GM19467 (cell line): ENCODE measurements around the gene DNAJA4.

Experiments used
- ATAC-seq: cut with Tn5 transposase; IDR thresholded peaks from one replicate; pipeline ENCODE4 v1.9.1; 2021; ENCODE audit warnings: mild to moderate bottlenecking, moderate library complexity; ENCODE audit not compliant: unreplicated experiment

DNAJA4 gene

DNA sequence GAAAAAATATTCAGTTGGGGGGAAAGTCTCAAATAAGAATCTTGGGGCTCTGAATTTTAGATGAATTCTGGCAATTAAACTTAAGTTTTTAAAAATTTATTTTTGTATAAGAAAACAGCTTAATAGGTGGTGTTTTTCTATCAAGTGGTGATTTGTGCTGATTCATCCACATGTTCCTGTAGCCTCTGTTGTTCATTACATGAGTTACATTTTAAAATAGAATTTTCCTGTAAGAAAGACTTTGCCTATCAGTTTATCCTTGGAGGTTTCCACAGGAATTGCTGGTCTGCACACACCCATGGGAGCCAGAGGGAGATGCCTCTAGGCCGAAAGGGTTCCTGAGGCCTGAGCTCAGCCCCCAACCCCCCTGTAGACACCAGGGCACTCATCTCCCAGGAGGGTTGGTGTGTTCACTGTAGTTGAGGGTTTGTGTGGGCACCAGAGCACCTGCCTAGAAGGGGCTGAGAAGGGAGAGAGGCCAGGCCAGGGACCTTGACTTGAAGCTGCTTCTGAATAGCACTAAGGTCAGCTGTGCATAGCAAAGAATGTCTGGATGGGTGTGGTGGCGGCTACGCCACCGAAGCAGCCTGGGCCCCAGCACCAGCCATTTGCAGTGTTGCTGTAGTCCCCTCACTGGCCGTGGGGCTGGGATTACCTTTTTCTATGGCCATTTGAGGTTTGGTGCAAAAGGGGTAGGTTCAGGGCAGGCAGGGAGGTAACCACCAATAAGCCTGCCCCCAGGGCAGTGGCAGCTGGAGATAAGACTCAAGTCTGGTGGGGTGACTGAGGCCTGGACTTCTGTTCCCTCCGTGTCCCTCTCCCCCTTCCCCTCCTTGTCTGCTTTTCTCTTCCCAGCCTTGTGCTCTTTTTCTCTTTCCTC, 11.9 kb downstream of the DNAJA4 start:
- no peak for ATAC-seq

DNA sequence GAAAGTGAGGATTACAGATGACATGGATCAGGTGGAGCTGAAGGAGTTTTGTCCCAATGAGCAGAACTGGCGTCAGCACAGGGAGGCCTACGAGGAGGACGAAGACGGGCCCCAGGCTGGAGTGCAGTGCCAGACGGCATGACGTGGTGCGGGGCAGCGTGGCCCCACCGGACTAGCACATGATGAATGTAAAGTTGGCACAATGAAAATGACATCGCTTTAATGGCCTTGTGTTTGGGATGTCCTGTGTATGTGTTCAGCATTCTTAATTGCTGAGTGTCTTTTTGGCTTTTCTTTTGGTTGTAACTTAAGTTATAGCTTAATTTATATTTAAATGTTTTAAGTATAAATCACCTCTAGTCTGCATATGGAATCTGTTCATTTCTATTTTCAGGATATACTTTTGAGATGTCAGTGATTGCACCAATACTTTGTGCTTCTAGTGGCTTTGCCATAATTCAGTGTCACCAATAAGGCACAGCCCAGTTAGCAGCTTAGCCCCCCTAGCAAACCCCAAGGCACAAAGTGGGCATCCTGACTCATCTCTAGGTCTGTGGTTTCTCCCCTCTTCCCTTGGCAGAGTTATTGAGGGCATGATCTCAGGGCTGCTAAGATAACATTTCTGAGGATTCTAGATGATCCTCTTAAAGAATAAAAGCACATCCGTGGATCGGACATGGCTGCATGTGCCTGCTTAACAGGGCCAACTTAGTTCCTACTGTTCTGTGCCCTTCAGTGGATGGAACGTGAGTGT, 16.1 kb downstream of the DNAJA4 start:
- ATAC-seq, result no peak

DNA sequence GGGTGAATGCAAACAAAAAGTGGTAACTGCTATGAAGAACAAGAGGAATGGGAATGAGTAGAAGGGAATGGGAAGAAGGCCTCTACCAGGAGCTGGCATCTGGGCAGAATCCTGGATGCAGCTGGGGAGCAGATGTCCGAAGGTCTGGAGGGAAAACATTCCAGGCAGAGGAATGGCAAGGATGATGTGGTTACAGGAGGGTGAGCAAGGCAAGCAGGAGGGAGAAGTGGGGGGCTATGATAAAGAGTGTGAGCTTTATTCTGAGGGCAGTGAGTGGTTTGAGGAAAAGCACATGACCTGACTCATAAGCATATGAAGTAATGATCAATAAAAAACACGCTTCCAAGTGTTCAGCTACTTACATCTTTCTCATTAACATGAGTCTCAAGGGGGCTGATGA, 18.0 kb downstream of the DNAJA4 start:
- no peak for ATAC-seq

DNA sequence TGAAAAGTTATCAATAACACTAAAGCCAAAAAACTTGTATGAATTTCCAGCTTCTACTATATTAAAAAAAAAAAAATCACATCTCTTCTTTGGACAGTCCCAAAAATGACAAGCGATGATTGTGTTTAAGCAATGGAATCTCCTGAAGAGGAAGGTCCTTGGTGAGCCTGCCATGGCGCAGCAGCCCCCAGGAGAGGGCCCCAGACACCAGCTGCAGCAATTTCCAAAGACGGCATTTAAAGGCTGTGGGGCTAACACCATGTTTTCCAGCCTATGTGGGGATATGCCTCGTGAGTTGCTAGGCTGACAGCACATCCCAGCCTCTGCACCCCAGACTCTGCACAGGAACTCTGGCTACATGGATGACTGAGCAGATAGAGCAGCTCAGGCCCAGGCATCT, 20.4 kb downstream of the DNAJA4 start:
- no peak for ATAC-seq

DNA sequence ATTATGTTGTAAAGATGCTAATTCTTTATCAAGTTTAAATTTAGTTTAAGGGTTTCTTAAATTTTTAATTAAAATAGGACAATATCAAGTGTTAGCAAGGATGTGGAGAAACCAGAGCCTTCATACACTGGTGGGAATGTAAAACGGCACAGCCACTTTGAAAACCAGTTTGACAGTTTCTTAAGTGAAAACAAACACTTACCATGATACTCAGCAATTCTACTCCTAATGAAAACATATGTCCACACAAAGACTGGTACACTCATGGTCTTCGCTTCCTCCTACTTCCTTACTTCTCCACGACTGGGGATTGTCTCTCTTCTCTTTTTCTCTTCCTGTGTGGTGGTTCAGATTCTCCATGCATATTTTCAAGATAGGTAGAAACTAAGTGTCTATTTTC, 25.9 kb downstream of the DNAJA4 start:
- no peak for ATAC-seq

DNA sequence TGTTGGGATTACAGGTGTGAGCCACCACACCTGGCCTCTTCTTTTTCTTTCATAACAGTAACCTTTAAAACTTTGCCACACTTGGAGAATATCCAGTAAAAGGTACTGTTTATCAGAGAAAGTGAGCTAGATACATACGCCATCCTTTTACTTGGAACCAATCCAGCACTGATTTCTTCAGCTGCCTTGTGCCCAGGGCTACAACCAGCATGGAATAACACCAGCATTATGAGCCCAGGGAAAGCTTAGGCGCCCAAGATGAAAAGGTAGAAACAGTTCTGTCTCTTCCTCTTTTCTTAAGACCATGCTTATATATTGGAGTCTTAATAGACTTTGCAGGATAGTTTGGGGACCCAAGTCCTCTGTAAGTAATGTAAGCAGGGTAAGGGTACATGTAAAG, 26.7 kb downstream of the DNAJA4 start:
- ATAC-seq, result no peak

DNA sequence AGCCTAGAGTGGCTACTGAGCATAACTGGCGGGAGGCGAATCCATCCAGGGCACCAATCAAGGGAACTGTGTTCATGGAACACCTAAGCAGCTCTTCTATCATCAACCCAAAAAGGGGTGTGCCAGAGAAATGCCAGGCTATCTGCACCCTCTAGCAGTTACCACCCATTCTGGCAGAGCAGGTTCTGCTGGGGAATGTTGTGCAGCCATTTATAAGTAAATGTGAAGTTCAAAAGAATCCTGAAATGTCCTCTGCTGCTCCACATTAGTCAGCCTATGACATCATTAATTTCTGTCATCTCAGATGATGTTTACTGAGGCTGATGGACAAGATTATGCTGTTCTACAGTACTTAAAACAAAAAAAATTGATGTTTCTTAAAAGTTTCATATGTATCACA, 27.3 kb downstream of the DNAJA4 start:
- no peak for ATAC-seq

DNA sequence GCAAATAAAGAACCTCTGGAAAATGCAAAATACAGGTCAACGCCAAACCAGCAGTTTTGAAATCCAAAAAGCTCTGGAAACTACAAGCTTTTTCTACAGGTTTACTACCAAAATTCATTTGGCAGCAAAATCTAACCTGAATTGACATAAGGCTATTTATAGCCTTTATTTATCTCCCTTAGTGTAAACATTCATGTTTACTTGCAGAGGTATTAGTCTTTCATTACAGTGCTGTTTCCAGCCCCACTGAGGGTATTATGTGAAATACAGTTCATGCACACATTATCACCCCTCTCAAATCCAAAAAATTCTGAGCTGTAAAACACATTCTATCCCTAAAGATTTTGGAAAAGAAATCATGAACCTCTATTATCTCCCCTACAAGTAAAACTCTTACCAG, 27.9 kb downstream of the DNAJA4 start:
- ATAC-seq, result no peak

DNA sequence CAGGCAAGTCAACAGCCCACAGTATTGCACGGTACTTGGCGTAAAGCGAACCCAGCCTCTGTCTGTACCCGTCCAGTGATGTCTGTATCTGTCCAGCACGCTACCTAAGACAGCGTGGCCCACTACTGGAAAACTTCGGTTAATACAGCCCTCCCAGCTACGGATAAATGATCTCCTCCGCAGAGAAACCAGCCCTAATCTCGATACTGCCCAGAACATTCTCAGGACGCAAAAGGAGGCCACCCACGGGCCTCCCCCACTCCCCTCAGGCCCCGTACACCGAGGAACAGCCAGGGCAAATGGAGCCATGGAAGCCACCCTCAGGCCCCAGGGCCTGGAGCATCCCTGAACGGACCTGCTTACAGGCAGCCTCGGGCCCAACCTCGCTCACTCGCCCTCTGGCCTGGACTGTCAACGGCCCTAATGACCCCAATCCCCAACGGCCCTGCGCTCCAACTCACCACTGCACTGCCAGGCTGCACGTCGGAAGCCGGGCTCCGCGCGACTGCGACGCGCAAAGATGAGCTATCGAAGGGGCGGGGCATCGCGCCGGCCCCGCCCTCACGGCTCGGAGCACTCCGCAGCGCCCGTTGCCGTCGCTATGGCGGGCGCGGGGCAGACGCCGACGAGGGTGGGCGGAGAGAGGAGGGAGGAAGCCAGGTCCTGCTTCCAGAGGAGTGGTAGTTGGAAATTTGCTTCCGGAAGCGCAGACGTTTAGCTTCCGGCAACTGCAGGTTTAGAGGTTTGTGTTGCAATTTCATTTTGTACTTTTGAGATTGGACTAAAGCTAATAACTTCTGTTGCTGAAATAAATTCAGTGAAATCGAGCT, 35.0 kb downstream of the DNAJA4 start, which contains the start of gene SKIC8:
SKIC8 (minus strand) TSS at position 509 of the 830 bp plus-strand sequence. CDS start 3,923 bp downstream, outside the sequence.
- peak; percentile 77 for ATAC-seq

DNA sequence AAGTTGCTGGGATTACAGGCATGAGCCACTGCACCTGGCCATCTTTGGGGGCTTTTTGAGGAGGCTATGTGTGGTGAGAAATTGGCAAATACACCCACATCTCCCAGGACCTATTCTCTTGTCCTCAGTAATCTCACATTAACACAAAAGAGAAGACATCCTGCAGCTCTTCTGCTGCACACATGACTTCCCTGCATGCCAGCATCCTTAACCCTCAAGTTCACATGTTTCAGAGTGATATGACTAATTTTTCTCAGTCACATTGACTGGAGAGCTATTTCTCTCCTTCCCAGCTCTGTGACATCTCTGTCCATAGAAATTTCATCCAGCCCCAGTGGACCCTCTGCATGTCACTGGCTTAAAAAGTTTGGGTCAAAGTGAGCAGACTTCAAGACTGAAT, 37.0 kb downstream of the DNAJA4 start:
- ATAC-seq, result no peak

DNA sequence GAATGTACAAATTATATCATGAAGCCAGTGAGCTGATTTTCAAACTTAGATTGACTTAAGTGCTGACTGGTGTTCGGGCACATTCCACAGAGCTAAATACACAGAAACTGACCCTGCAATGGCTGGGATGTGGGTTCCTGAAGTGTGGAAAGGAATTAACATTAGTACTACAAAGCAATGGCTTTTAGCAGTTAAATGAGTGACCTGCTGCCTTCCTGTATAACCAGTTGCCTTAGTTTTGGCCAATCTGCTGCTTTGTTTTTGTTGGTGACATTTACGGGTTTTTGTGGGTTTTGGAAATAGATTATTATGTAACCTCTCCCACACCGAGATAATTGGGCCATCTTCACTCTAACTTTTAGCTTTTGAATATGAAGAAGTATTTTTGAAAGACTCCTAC, 37.5 kb downstream of the DNAJA4 start:
- ATAC-seq, result no peak

DNA sequence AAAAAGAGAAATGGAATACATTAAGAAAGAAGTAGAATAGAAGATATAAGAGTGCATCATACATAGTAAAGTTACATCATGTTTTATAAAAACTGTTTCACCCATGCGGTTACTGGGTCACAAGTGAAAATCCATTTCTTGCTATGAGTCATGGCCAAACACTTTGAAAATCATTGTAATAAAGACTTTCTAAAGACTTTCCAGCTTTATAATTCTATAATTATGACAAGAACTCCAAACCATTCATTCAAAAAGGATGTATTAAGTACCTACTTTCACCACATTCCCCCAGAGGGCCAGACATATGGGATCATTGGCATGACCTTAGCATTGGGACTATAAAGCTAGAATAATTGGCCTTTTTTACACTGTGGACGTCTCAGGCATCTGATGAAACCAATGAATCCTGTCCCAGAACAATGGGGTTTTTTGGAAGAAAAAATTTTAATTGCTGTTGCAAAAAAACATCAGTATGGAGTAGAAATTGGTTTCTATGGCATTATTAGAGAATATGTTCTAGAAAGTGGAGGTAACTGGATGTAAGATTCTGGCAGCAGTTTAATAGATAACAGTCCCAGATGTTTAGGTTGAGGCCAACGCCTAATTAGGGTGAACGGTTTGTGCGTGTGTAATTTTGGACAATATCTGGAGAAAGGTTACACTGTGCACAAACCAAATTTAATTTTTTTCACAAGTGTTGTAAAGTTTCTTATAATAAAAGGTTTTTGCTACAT, 38.4 kb downstream of the DNAJA4 start:
- no peak for ATAC-seq

DNA sequence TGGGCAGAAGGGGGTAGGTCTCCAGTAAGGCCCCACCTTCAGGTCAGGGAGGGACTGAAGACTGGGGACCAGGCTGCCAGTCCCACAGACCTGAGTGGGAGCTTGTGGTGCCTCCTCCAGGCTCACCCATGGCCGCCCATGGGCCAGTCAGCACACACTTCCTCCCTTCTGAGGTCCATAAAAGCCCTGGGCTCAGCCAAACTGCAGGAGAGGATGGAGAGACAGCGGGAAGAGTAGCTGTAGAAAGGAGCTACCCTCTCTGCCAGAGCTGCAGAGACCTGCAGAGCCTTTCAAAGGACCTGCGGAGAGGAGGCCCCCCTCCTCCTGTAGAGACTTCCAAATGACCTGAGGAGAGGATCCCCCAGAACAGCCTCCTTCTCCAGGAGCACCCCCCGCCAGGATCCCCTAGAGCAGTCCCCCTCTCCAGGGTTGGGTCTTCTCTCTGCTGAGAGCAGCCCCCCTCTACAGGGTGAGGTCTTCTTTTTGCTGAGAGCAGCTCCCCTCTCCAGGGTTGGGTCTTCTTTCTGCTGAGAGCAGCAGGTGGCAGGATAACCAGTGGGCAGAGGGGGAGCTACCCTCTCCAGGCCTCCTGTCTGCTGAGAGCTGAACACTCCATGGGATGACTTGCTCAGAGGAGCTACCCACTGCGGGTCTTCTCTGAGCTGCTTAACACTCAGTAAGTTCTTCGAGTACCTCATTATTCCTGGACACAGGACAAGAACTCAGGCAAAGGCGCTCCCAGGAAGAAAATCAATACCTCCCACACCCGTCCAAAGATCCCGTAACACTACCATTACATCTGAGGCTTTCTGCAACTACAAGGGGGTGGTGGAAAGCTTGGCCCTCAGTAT, 40.1 kb downstream of the DNAJA4 start:
- ATAC-seq, result no peak

DNA sequence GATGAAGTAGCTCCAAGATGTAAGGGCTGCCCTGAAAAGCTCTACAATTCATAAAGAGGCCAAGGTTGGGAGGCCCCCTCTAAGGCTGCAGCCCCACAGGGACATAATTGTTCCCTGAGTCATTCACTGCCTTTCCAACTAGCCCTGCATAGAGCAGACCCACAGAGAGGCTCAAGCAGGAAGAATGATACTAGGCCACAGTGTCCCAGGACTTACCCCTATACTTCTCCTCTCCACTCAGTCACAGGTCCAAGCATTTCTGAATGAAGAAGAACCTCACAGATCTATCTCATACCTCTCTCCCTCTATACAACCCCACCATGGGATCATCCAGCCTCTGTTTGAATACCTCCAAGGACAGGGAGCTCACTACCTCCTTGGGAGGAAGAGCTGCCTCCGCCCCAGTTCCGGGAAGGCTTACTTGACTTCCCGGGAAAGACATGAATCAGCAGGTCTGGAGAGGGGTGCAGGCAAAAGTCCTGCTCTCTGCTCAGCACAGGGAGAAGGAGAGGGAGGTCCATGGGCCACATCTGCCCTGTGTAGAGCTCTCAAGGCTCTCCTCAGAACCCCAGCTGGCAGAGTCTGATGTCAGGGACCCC, 41.9 kb downstream of the DNAJA4 start:
- no peak for ATAC-seq

DNA sequence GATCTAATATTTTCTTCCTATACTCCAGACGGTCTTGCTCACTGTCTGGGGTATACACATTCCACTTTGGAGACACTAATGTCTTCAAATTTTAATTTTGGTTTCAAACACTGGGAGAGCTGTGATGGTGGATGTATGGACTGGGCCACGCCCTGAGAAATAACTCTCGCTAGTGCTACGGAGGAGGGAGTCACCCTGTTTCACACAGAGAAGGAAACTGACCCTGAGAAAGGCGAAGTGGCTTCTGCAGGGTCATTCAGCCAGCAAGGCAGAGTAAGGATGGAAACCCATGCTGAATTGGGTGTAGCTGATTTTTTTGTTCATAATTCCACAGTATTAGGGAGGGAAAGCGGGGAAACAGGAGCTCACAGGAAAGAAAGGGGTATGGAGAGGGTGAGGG, 43.6 kb downstream of the DNAJA4 start:
- ATAC-seq, result no peak

DNA sequence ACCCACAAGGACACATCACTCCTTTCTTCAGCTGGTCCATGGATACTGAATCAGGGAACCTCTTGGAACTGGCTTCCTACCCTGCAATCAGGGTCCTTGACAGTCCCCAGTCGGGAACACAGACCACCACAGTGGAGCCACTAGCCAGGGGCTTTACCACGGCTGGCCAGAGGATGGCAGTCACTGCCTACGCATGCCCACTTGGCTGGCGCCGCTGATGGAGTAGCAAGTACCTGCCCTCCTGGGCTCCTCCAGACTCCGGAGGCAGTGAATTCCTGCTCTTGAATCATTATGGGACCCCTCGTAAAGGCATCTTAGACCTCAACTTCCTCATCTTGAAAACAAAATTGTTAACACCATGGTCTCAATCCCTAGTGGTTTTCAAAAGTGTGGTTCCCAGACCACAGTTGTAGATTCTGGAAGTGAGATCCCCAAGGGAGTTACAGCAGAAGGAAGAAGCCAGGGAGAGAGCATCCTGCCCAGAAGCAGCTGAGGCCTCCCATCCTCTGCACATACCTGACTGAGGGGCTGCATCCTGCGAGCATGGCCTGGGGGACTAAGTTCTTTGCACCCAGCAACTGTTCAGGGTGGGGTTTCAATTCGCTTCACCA, 44.2 kb downstream of the DNAJA4 start:
- ATAC-seq, result no peak

DNA sequence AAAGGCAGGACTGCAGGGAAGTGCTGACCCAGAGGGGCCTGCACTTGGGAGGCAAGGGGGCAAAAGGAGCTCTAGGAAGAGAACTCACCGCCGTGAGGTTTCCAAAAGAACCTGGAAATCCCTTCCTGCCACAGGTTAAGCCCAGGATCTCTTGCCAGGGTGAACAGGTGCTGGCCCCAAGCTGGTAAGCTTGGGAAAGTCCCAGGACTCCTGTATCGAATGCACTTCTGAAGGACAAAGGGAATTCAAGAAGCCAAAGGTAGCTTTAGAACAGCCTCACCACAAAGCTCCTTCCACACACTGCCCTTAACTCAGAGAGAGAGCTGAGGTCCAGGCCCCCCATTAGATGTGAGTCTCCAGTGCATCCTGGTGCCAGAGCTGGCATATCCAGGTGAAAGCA, 46.9 kb downstream of the DNAJA4 start:
- ATAC-seq, result no peak

DNA sequence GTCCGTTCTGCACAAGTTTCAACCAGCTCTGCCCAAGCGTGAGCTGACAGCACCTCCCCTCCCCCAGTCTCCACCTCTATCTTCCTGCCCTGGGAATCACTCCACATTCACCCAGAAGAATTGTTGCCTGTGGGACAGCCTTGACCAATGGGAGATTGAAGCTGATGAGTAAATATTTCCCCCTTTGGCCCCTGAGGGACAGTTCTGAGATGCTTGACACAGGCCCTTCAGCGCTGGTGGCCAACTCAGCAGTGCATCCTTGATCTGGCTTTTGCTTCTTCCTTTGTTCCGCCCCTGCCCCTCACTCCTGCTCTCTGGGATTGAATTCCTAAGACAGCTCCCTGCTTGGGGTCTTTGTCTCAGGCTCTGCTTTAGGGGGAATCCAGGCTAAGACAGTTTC, 48.2 kb downstream of the DNAJA4 start:
- ATAC-seq, result no peak

DNA sequence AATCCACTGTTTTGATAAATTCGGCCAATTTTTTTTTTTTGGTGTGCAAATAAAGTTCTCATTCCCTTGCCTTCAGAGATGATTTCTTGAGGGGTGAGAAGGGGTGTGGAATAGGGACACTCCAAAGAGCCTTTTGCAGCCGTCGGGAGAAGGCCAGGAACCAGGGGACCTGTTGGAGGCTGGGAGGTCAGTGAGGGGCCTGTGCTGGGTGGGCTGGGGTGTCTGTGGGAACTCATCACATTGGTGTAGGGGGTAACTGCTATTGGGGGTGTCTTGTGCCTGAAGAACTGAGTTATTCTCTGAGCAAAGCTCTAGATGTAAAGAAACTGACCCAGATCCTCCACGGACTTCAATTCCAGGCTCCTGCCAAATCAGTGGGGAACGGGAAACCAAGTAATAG, 48.6 kb downstream of the DNAJA4 start:
- ATAC-seq, result no peak
